ENCODE data around the gene CRHR1. TPM values are rescaled to one million over a fixed set of nuclear protein-coding genes. Genes with fewer than 3 reads are reported as not detected.

The CRHR1 gene
- polyA plus RNA-seq, 2 of the 4 experiments (the other 2 are of a cell fraction): 0.09 to 0.12 TPM

GRCh38 chr17:45758544-45758943 is 25.6 kb upstream of the CRHR1 start:
- H3K4me2 ChIP-seq: no peak overlapping the region
- ATAC-seq: no peak
- no peak for TF ChIP-seq HOXB13 (CRISPR knock-in tag; IDR thresholded peaks at IDR 0.05; ENCODE audit: low read depth)
- no peak for TF ChIP-seq RFX5 (IDR thresholded peaks at IDR 0.05)
- no peak for TF ChIP-seq HES2 (IDR thresholded peaks at IDR 0.05)
- TF ChIP-seq MAX (IDR thresholded peaks at IDR 0.05): no peak
- no peak for TF ChIP-seq RNF2 (IDR thresholded peaks at IDR 0.05; ENCODE audit: borderline replicate concordance, low read depth)
- no peak for TF ChIP-seq NPAS2 (CRISPR knock-in tag; IDR thresholded peaks at IDR 0.05; ENCODE audit: borderline replicate concordance)
- no peaks in the 10 kb centered on the region for H3K9me3 ChIP-seq
- ChIA-PET POLR2A (no interaction called here), CTCF (interaction anchor here (1.0 to 2.1 kb wide), 6 partner anchors 11 to 118 kb away, joined by 3 to 9 read pairs (median 4); no protein-coding TSS in a partner anchor)
- no peaks in the 10 kb centered on the region for H3K4me1 ChIP-seq
- DNase-seq (ENCODE audit: low read depth in 1 of 2, low spot score in 1 of 2): no peak
- 4% methylated on average over 1 of the region's 1 CpG for WGBS (ENCODE audit: missing lambda C conversion rate)
- no peak for FAIRE-seq
- H3K27ac ChIP-seq: no peak overlapping the region
- no peak overlapping the region for H3K4me3 ChIP-seq

GRCh38 chr17:45759761-45760160 is 24.4 kb upstream of the CRHR1 start:
- CTCF ChIA-PET: interaction anchor here (1.7 to 2.3 kb wide), 3 partner anchors 11 to 120 kb away, joined by 5 to 11 read pairs (median 7); partner anchors contain the start of gene CRHR1

GRCh38 chr17:45761957-45762565 is 22.1 kb upstream of the CRHR1 start:
- no peak overlapping the region for H3K4me3 ChIP-seq
- CTCF ChIA-PET: interaction anchor here (0.8 kb wide), 1 partner anchor 11 kb away, joined by 4 read pairs; no protein-coding TSS in a partner anchor
- FAIRE-seq (no peak), ATAC-seq (no peak), DNase-seq (ENCODE audit: low read depth in 1 of 2, low spot score in 1 of 2) (no peak)
- POLR2A ChIA-PET: no interaction called here
- no peak for TF ChIP-seq CEBPB (IDR thresholded peaks at IDR 0.05)
- TF ChIP-seq REST (IDR thresholded peaks at IDR 0.05): no peak
- no peak for TF ChIP-seq EHMT2 (IDR thresholded peaks at IDR 0.05; ENCODE audit: low read depth)
- TF ChIP-seq FOXS1 (CRISPR knock-in tag; IDR thresholded peaks at IDR 0.05): no peak
- TF ChIP-seq EP300 (IDR thresholded peaks at IDR 0.05): no peak
- TF ChIP-seq PBX3 (IDR thresholded peaks at IDR 0.05): no peak
- TF ChIP-seq ATOH8 (CRISPR knock-in tag; IDR thresholded peaks at IDR 0.05; ENCODE audit: low read depth): no peak
- TF ChIP-seq HOXA7 (CRISPR knock-in tag; IDR thresholded peaks at IDR 0.05): no peak
- TF ChIP-seq JUN (IDR thresholded peaks at IDR 0.05): no peak
- H3K9me3 ChIP-seq: no peaks in the 10 kb centered on the region
- 30% methylated on average over 4 of the region's 4 CpGs for WGBS (ENCODE audit: missing lambda C conversion rate)
- no peak overlapping the region for H3K4me2 ChIP-seq
- no peak overlapping the region for H3K27ac ChIP-seq
- no peaks in the 10 kb centered on the region for H3K4me1 ChIP-seq

More at GRCh38 chr17:45759761-45760160, 24.4 kb upstream of the CRHR1 start:
- POLR2A ChIA-PET: no interaction called here
- no peaks in the 10 kb centered on the region for H3K4me1 ChIP-seq
- DNase-seq (ENCODE audit: low read depth in 1 of 2, low spot score in 1 of 2) (peak; percentile 26 to 63), FAIRE-seq (peak; percentile 7), ATAC-seq (peak in 1 of 2 experiments; percentile 83; a peak in 3 of 6 replicates)
- 29% methylated on average over 3 of the region's 3 CpGs for WGBS (ENCODE audit: missing lambda C conversion rate)
- no peaks in the 10 kb centered on the region for H3K9me3 ChIP-seq
- TF ChIP-seq USF2 (IDR thresholded peaks at IDR 0.05): 0 out of 2 replicates have a peak, but pooled peaks have one; percentile 35
- no peak for TF ChIP-seq HMGXB4 (CRISPR knock-in tag; IDR thresholded peaks at IDR 0.05; ENCODE audit: borderline replicate concordance)
- TF ChIP-seq HDAC2 (IDR thresholded peaks at IDR 0.05): no peak
- peak; percentile 48; the same call in 1 of the 2 replicates for TF ChIP-seq MAX (IDR thresholded peaks at IDR 0.05)
- no peak overlapping the region for H3K4me3 ChIP-seq
- no peak overlapping the region for H3K27ac ChIP-seq
- no peak overlapping the region for H3K4me2 ChIP-seq
